Measurements from ENCODE around the gene NME4. TPM values are rescaled to one million over a fixed set of nuclear protein-coding genes. Genes with fewer than 3 reads are reported as not detected.

NME4 gene
- total RNA-seq, 1 donor from 2014 or later: 154 TPM

- TF ChIP-seq, protein P1, sequence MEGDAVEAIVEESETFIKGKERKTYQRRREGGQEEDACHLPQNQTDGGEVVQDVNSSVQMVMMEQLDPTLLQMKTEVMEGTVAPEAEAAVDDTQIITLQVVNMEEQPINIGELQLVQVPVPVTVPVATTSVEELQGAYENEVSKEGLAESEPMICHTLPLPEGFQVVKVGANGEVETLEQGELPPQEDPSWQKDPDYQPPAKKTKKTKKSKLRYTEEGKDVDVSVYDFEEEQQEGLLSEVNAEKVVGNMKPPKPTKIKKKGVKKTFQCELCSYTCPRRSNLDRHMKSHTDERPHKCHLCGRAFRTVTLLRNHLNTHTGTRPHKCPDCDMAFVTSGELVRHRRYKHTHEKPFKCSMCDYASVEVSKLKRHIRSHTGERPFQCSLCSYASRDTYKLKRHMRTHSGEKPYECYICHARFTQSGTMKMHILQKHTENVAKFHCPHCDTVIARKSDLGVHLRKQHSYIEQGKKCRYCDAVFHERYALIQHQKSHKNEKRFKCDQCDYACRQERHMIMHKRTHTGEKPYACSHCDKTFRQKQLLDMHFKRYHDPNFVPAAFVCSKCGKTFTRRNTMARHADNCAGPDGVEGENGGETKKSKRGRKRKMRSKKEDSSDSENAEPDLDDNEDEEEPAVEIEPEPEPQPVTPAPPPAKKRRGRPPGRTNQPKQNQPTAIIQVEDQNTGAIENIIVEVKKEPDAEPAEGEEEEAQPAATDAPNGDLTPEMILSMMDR (IDR thresholded peaks at IDR 0.05; ENCODE audit: unreplicated experiment): no peak
- DNase-seq (ENCODE audit: low spot score, unreplicated experiment): no peak
- peaks cover 5% of the 10 kb centered on the region for H3K36me3 Mint-ChIP-seq (ENCODE audit: insufficient read depth)
- H3K4me3 Mint-ChIP-seq (ENCODE audit: low read depth): peak overlapping the region; percentile 60
- H3K27ac Mint-ChIP-seq: no peak overlapping the region
- no peaks in the 10 kb centered on the region for H3K27me3 Mint-ChIP-seq
- H3K4me1 Mint-ChIP-seq (ENCODE audit: low read depth): peaks cover 3% of the 10 kb centered on the region
- no peaks in the 10 kb centered on the region for H3K9me3 Mint-ChIP-seq (ENCODE audit: low read depth)
Observed at GRCh38 chr16:369866-370436, 27.0 kb upstream of the NME4 start.

DNA sequence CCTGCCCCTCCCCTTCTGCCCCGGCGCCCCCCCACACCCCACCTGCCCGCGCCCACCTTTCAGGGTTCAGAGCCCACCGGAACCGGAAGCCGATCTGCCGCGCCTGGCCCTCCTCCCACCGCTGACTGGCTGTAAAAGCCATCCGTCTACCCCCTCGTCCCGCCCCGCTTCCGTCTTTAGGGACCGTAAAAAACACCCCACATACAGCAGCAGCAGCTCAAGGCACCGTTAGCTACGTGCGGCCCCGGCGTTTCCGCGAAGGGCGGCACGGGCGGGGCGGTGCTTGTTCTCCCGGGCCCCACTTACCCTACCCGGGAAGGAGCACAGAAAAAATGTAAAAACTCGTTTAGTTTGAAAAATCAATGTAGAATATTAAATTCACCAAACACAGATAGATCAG is 26.6 kb upstream of the NME4 start, which contains the start of gene MRPL28:
TSS of gene MRPL28 (minus strand) at position 96 of the 400 bp plus-strand sequence. CDS start 320 bp downstream, outside the sequence.
- peak; percentile 81 for DNase-seq (ENCODE audit: low spot score, unreplicated experiment)
- H3K4me3 Mint-ChIP-seq (ENCODE audit: low read depth): peak within 1 kb of the TSS; percentile 76
- H3K27me3 Mint-ChIP-seq: no peaks in the 10 kb centered on the region
- H3K4me1 Mint-ChIP-seq (ENCODE audit: low read depth): peaks cover 3% of the 10 kb centered on the region
- peaks cover 5% of the 10 kb centered on the region for H3K36me3 Mint-ChIP-seq (ENCODE audit: insufficient read depth)
- no peaks in the 10 kb centered on the region for H3K9me3 Mint-ChIP-seq (ENCODE audit: low read depth)
- TF ChIP-seq, protein P1 (IDR thresholded peaks at IDR 0.05; ENCODE audit: unreplicated experiment): no peak
- peak within 1 kb of the TSS; percentile 93 for H3K27ac Mint-ChIP-seq

DNA sequence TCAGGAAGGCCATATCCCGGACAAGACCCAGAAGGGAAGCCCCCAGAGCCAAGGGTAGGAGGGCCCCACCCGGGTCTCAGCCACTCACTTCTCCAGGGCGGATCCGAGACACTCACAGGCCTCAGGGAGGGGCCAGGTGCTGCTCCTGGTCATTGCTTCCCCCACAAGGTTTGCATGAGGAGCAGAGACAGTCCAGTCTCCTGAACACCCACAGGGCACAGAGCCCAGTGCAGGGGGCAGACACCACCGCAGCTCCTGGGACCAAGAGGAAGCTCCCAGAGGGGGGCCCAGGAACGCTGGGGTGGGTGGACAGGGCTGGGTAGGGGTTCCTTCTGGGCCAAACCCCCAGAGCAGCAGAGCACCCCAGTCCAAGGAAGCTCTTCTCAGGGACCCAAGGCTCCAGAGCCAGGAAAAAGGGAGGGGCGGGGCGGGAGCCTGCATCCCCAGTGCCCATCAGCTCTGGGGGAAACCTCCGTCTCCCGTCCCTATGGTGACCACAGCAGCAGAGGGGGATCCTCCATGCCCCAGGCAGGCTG is 26.0 kb upstream of the NME4 start:
- Mint-ChIP-seq H3K36me3 (ENCODE audit: insufficient read depth) (peaks cover 5% of the 10 kb centered on the region), H3K9me3 (ENCODE audit: low read depth) (no peaks in the 10 kb centered on the region), H3K4me3 (ENCODE audit: low read depth) (peak overlapping the region; percentile 76), H3K27ac (no peak overlapping the region), H3K4me1 (ENCODE audit: low read depth) (peaks cover 3% of the 10 kb centered on the region), H3K27me3 (no peaks in the 10 kb centered on the region)
- DNase-seq (ENCODE audit: low spot score, unreplicated experiment): no peak
- TF ChIP-seq, protein P1 (IDR thresholded peaks at IDR 0.05; ENCODE audit: unreplicated experiment): no peak

- no peak for DNase-seq (ENCODE audit: low spot score, unreplicated experiment)
Observed at GRCh38 chr16:371515-372301, 25.3 kb upstream of the NME4 start.

More at GRCh38 chr16:371515-372301, 25.3 kb upstream of the NME4 start:
- Mint-ChIP-seq H3K4me1 (ENCODE audit: low read depth) (peaks cover 3% of the 10 kb centered on the region), H3K4me3 (ENCODE audit: low read depth) (no peak overlapping the region), H3K36me3 (ENCODE audit: insufficient read depth) (peaks cover 5% of the 10 kb centered on the region), H3K9me3 (ENCODE audit: low read depth) (no peaks in the 10 kb centered on the region), H3K27me3 (no peaks in the 10 kb centered on the region), H3K27ac (peak overlapping the region; percentile 76)
- TF ChIP-seq, protein P1 (IDR thresholded peaks at IDR 0.05; ENCODE audit: unreplicated experiment): no peak

Measured in progenitor cell of endocrine pancreas (in vitro differentiated cells).